Measurements from ENCODE around the gene MVB12B.
A peak's percentile ranks its signal among the peaks of the same experiment; 100 is the strongest.

GRCh38 chr9:126293522-126293889 lies 33.1 kb upstream of the MVB12B start:
- peak in 2 of 3 experiments; percentile 68 to 71; a peak in 4 of 6 replicates for TF ChIP-seq CTCF (IDR thresholded peaks at IDR 0.05 in 2 of 3, conservative IDR thresholded peaks at IDR 0.05 in 1 of 3; ENCODE audit: borderline replicate concordance in 1 of 3, insufficient read depth in 1 of 3, low read depth in 2 of 3, low read length in 2 of 3)
- no peak for TF ChIP-seq EGR1 (IDR thresholded peaks at IDR 0.05; ENCODE audit: low read depth)
- TF ChIP-seq POLR2A (IDR thresholded peaks at IDR 0.05; ENCODE audit: borderline replicate concordance, extremely low read depth, insufficient read depth, insufficient read length), result no peak
- TF ChIP-seq POLR2AphosphoS5 (IDR thresholded peaks at IDR 0.05; ENCODE audit: low read depth, low read length), result no peak
- TF ChIP-seq TCF7L2 (IDR thresholded peaks at IDR 0.05; ENCODE audit: borderline replicate concordance, extremely low read depth, insufficient read depth, insufficient read length), result no peak
- TF ChIP-seq MAX (IDR thresholded peaks at IDR 0.05), result no peak
- peak; percentile 19; the same call in 1 of the 2 replicates for TF ChIP-seq RAD21 (IDR thresholded peaks at IDR 0.05; ENCODE audit: low read depth)
- TF ChIP-seq EZH2phosphoT487 (IDR thresholded peaks at IDR 0.05; ENCODE audit: borderline replicate concordance), result no peak
- no peak for TF ChIP-seq CEBPB (IDR thresholded peaks at IDR 0.05; ENCODE audit: low read depth)
- TF ChIP-seq REST (IDR thresholded peaks at IDR 0.05; ENCODE audit: low read depth), result no peak
- no peak for TF ChIP-seq EZH2 (IDR thresholded peaks at IDR 0.05)

Measured in HCT116 (cell line).